ENCODE measurements around the gene IL23A.

GRCh38 chr12:56296295-56296694 lies 42.4 kb upstream of the IL23A start:
- TF ChIP-seq CTCF (IDR thresholded peaks at IDR 0.05) (no peak), POLR2A (IDR thresholded peaks at IDR 0.05) (no peak)
